ENCODE results near the gene SKI.

SKI gene

DNA sequence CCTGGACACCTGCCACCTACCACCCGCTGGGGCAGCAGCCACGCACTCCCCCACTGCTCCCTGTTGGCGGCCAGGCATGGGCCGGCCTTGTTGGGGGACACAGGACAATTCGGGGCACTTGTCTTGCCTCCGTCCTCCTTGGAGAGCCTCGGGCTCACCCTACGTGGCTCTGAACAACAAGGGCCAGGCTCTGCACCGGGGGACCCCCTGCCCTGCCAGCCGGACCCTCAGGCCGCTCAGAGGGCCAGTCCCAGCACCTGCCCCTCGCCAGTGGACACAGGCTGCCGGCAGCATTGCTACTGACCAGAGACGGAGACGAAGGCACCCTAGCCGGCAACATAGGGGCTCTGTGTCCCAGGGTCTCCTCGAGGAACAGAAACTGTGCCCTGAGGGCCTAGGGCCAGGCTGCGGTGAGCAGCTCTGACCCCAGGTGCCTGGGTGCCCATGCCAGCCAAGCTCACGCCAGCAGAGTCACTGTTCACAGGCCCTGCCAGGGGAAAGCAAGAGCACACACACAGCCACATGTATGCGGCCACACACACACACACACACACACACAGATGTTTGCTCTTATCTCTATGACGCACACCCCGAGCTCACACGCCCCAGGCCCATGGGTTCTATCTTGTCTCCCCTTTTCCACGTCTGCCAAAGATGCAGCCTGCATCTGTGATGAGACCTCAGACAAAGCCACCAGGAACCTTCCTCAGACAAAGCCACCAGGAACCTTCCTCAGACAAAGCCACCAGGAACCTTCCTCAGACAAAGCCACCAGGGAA lies 117.4 kb downstream of the SKI start:
- no peak for DNase-seq

DNA sequence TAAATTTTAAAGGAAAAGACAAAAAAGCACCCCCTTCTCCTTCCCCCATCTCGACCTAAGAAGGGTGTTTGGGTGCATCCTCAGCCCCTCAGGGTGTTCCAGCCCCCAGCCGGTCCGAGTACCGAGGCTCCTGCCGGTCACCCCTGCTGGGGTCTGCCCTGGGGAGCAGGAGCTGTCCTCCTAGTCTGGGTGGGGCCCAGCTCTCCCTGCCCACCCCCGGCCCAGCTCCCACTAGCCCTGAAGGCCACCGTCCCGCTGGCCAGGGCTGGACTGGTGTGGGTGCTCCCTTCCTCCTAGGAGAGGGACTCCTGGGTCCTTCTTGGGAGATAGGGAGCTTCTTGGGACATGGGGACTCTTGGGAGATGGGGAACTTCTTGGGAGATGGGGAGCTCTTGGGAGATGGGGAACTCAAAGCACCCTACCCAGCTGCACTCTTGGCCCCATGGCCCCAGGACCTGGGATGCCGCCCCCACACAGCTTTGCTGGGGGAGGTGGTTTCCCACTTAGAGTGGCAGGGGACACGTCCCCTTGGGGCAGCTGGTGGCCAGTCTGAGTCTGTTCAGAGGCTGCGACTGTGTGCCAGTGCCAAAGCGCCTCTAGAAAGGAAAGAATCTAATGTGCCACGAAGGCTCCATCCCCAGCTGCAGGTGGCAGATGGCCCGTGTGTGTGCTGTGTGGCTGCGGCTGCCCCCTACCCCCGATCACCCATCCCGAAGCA lies 118.7 kb downstream of the SKI start:
- DNase-seq: no peak

DNA sequence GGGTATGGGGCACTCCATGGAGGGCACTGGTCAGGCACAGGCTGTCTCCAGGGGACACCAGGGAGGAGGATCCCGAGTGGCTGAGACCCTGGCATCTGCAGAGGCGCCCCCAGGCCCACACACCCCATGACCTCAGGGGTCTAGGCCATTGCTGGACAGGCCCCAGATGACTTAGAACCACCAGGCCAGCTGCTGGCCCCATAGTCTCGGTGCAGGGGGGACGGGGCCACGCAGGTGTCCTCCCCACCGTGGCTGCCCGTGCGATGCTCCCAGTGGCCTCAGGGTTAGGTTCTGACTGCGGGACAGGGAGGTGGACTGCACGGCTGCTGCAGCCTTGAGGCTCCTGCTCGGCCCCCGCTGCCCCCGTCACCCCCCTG lies 119.3 kb downstream of the SKI start:
- DNase-seq: no peak

- DNase-seq: no peak
These were observed 119.8 kb downstream of the SKI start for GRCh38 chr1:2347896-2348295.

DNA sequence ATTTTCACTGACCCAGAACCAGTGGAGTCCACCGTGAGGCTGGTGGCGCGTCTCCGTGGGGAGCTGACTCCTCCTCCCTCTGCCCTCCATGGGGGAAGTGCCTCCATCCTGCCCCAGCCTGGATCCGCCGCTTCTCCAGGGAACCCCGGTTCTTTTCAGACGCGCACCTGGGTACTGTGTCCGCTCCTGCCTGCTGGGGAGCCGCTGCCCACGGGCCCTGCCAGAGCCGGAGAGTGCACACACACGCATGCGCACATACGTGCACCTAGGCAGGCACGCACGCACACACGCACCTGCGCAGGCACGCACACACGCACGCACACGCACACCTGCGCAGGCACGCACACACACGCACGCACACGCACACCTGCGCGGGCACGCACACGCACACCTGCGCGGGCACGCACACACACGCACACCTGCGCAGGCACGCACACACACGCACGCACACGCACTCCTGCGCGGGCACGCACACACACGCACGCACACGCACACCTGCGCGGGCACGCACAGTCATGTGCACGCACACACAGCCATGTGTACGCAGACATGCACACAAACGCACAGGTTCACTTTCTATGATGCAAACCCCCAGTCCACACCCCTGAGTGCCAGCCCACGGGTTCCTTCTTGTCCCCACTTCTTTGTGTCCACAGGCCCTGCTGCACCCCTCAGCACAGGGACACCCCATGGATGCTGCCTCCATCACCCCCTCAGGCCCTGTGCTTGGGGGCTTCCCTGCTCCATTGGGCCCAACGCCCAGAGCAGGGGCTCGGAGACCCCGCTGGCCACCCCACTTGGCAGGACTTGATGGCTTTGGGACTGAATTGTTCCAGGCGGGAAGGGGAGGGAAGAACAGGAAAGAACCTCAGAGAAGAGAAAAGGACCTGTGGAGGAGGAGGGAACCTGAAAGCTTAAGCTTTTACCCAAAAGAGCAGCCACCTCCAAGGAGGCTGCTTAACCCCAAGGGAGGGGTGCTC lies 120.5 kb downstream of the SKI start:
- no peak for DNase-seq

- DNase-seq: peak; percentile 7
These were observed 121.7 kb downstream of the SKI start for GRCh38 chr1:2349806-2350205.

- no peak for DNase-seq
These were observed 122.4 kb downstream of the SKI start for GRCh38 chr1:2350501-2350900.

DNA sequence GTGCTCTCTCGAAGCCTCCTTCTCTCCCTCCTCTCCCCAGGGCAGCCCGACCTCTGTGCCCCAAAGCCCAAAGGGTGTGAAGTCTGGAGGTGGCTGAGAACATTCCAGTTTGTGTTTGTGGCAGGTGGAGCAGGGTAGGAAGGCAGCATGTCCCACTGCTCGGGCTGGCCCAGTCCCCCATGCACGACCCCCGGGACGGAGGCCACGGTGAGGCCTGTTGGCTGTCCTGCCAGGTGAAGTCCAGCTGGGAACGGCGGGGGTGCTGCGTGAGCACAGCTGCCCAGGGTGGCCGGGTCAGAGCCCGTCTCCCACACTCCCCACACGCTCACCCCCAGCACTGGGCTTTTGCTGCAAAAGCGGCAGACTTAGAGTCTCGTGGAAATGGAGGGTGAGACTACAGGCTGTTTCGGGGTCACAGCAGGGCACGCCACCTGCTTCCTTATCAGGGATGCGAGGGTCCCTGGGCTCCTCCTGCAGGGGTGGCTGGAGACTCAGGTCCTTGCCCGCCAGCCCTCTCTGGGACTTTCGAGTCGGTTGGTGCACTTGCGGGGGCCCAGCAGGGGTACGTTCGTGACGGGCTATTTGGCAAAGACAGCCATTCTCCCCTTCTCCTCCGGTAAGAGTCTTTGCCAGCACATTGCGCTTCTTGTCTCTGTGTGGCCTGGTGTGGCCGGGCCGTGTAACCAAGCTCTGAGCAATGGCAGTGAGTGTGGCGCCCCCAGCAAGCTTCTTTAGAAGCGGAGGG lies 123.0 kb downstream of the SKI start:
- no peak for DNase-seq

GRCh38 chr1:2351723-2352122 lies 123.6 kb downstream of the SKI start:
- DNase-seq: no peak

DNA sequence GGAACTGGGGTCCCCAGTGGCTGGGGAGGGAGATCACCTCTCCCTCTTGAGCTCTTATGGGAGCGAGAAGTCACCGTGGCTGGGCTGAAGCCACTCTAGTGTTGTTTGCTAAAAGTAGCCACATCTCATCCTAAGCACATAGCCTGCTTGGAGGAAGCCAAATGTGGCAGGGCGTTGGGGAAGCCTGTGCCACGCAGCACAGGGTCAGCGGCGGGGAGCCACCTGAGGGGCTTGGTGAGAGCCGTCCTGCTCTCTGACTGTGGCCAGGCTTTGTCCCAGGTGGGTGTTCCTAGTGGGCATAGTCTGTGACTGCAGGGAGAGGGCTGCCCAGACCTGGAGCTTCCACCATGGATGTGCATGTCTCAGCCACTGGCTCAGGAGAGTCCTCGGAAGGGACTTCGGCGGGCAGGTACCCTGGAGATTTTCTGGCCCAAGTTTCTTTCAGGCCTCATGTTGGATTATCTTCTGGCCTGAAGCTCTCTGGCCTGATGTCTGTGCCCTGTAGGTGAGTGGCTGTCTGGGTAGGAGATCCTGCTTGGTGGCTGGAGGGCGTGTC lies 124.3 kb downstream of the SKI start:
- no peak for DNase-seq

DNA sequence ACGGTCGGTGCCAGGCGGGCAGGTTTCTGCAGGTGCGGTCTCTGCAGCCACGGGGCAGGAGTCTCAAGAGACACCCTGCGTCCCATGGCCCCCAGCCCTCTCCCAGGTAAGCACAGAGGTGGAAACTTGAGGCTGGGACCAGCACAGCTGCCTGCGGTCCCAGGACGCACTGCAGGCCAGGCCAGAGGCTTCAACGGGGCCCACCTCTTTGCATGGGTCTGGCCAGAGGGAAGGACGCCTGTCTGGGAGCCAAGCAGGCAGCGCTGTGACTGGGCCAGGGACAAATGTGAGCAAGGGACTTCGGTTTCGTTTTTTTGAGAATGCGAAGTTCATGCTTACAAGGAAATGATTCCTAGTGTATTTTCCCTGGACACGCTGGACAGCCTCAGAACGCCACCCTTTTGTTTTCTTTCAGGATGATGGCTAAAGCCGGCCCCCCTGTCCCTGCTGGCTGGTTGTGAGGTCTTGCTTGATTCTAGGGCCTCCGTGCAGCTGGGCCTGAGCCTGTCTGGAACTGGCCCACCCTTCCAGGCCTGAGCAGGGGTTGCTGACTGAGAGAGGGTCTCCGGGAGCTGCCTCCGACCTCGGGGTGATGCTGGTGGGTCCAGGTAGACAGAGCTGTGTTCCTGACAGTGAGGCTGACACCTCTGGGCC lies 124.9 kb downstream of the SKI start:
- no peak for DNase-seq

DNA sequence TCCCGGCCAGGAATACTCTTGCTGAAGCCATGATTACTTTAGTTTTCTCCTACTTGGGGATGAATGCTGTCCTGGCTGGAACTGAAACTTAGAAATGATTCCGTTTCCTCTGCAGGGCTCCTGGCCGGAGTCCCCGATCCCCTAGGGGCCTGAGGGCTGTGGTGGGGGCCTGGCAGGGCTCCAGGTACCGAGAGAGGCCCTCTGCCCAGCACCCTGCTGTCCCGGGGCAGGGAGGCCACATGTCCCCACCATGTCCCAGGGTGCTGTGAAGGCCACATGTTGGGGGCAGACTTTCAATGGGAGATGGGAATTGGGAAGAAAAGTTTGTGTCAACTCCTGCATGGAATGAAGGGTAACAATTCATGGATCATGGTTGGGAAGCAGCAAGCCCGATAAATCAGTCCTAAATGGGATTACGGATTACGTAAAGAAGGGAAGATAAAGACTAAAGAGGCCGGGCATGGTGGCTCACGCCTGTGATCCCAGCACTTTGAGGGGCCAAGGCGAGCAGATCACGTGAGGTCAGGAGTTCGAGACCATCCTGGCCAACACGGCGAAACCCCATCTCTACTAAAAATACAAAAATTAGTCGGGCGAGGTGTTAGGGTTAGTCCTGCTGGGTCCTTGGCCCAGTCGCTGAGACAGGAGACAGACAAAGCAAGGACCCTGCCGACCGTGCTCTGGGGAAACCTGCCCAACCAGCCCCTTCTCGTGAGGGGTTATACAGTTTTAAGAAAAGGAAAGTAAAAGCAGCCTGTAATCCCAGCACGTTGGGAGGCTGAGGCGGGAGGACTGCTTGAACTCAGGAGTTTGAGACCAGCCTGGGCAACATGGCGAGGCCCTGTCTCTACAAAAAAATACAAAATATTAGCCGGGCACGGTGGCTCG lies 125.7 kb downstream of the SKI start:
- DNase-seq: no peak

- no peak for DNase-seq
These were observed 126.6 kb downstream of the SKI start for GRCh38 chr1:2354511-2355372.

DNA sequence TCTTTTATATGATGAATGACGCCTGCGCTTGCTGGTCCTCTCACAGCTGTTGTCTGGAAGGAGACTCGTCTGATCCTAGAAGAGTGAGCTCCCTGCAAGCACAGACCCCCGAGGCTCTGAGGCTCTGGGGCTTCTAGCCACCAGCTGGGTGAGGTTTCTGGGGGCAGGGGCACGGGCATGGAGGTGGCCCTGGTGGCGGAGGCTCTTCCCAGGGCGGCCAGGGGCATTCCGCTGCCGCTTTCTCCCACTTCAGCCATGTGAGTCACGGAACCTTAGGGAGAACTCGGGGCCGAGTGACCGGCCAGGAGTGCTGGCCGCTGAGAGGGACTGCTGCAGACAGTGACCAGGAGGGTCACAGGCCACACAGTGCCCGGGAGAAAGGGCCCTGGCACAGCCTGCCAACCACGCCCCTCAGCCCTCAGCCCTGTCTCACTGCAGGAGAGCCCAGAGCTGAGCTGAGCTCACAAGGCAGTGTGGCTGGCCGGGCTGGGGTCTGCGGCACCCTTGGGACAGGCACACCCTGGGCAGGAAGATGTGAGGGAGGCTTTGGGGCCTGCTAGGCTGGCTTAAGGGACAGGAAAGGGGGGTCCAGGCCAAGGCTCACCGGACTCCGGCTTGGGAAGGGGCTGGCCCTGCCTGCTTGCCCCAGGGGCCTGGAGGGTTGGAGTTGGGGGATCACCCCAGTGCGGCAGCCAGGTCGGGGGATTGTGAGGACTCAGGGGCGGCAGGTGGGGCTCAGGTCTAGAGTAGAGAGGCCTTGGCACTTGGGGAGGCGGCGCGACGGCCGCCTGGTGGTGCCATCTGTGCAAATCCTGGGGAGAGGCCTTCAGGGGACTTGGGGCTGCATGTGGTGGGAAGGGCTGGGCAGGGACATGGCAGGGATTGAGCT lies 127.5 kb downstream of the SKI start:
- no peak for DNase-seq

DNA sequence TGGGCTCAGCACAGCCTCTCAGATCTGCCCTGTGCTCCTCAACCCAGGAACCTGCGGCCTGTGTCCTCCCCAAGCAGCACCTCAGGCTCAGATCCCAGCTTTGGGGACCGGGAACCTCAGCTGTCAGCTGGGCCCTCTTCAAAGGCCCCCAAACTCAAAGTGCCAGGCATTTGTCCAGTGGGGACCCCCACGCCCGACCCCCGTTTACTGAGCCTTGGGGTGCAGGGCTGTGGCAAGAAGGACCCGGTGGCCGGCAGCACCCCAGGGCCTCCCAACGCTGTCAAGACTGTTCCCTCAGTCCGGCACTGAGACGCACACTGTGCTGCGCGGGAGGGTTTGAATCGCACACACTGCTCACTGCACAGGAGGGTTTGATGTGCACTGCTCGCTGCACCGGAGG lies 128.3 kb downstream of the SKI start:
- DNase-seq: no peak

DNA sequence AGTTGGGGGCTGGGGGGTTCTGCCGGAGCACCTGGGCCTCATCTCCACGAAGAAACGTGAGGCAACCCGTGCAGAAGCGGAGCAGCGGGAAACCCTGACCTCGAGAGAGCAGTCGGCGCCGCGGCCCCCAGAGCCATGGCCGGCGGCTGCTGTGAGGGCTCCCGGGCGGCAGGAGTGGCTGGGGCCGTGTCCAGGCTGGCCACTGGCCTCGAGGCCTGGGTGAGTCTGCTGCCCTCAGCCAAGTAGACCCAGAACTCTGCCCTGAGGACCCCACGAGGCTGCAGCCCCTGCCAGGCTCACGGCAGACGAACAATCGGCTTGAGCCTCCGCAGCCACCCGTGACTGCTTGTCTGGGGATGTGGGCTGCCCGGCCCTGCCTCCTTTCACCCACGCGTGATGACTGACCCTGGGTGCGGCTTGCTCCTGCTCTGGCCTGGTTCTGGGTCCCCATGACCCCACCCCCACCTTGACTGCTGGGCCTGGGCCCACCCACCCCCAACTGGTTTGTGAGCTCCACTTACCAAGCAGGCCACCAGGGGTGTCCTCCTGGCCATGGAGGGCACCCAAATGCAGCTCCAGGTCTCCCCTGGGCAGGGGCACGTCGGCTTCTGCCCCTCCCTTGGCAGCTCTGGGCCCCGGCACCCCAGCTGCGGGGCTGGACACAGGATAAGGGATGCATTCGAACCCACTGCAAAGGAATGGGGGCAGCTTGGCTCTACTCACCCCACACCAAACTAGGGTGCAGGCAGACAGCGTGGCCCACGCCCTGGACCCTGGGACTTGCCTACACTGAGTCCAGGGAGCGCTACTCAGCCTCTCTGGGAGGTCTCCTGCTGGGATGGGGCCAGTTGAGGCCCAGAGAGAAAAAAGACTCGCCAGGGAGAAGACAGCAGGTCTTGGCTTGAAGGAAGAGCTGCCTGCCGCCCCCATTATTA lies 129.1 kb downstream of the SKI start:
- DNase-seq: no peak

- no peak for DNase-seq
These were observed 130.0 kb downstream of the SKI start for GRCh38 chr1:2358072-2358471.
